GM23338 (cell line): ENCODE measurements around the gene PRG2.

Source experiments
- CTCF ChIP-seq, 2 experiments: fragments of 200-600 bp in 1 of 2; sonication (generic) in 1 of 2; conservative IDR thresholded peaks; 2 replicates each; pipeline versions ENCODE4 v1.5.1 to v1.6.1; 2016 to 2017; ENCODE audit warnings: antibody characterized with exemption in 2 of 2, low read depth in 2 of 2, mild to moderate bottlenecking in 2 of 2, moderate library complexity in 1 of 2
- EZH2phosphoT487 ChIP-seq: fragments of 200-600 bp; sonication (generic); IDR thresholded peaks from one replicate; pipeline ENCODE4 v1.8.1; 2018; ENCODE audit warnings: antibody characterized with exemption; ENCODE audit not compliant: unreplicated experiment
- POLR2AphosphoS5 ChIP-seq: IDR thresholded peaks from 2 replicates; pipeline ENCODE4 v1.6.1; 2016; ENCODE audit warnings: antibody characterized with exemption, low read depth
- TF ChIP-seq, protein P1 (sequence below): IDR thresholded peaks from one replicate; pipeline ENCODE4 v1.6.1; 2018; ENCODE audit warnings: antibody characterized with exemption; ENCODE audit not compliant: unreplicated experiment

DNA sequence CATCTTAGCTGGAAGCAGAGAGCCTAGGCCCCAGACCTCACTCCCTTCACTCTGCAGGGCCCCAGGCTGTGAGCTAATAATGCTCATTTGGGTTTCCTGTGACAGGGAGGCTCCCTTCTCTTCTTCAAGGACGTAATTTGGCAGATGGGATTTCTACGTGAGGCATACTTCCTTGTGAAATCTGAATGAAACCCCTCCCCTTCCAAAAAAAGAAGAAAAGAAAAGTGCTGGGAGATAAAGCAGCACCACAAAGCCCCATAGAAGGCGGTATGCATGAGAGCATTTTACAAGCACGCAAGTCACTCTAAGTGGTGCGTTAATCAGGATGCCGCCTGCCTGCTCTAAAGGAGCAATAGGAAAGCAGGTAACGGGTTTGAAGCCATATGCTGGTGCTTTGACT lies 46.6 kb downstream of the PRG2 start:
- no peak for TF ChIP-seq EZH2phosphoT487
- TF ChIP-seq CTCF (conservative IDR thresholded peaks at IDR 0.05; ENCODE audit: low read depth in 2 of 2), result no peak
- TF ChIP-seq, protein P1, sequence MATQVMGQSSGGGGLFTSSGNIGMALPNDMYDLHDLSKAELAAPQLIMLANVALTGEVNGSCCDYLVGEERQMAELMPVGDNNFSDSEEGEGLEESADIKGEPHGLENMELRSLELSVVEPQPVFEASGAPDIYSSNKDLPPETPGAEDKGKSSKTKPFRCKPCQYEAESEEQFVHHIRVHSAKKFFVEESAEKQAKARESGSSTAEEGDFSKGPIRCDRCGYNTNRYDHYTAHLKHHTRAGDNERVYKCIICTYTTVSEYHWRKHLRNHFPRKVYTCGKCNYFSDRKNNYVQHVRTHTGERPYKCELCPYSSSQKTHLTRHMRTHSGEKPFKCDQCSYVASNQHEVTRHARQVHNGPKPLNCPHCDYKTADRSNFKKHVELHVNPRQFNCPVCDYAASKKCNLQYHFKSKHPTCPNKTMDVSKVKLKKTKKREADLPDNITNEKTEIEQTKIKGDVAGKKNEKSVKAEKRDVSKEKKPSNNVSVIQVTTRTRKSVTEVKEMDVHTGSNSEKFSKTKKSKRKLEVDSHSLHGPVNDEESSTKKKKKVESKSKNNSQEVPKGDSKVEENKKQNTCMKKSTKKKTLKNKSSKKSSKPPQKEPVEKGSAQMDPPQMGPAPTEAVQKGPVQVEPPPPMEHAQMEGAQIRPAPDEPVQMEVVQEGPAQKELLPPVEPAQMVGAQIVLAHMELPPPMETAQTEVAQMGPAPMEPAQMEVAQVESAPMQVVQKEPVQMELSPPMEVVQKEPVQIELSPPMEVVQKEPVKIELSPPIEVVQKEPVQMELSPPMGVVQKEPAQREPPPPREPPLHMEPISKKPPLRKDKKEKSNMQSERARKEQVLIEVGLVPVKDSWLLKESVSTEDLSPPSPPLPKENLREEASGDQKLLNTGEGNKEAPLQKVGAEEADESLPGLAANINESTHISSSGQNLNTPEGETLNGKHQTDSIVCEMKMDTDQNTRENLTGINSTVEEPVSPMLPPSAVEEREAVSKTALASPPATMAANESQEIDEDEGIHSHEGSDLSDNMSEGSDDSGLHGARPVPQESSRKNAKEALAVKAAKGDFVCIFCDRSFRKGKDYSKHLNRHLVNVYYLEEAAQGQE, result no peak
- TF ChIP-seq POLR2AphosphoS5, result no peak
